Measurements from ENCODE around the gene ANKRD65.

GRCh38 chr1:1461721-1462317, 40.7 kb upstream of the ANKRD65 start:
- TF ChIP-seq POLR2A (IDR thresholded peaks at IDR 0.05; ENCODE audit: low read length) (no peak), GATA1 (IDR thresholded peaks at IDR 0.05; ENCODE audit: low read depth, low read length) (no peak)

Data from erythroblast (primary cell).